Measurements from ENCODE around the gene MINDY4.

MINDY4 gene

DNA sequence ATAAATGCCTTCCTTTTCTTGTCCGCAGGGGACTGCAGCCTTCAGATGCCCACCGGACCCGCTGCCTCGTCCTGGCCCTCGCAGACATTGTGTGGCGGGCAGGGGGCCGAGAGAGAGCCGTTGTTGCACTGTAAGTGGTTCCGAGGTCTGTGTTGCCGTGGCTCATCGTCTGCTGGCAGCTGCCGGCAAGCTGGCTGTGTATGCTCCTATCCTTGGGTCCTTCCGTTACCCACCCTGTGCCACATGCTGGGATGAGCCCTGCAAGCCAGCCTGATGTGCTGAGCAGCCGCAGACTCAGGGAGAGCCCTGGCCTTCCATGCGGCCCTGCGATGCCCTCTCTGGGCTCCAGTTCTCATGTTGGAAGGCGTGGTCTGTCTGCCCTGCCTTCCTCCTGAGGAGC, 79.2 kb downstream of the MINDY4 start:
- H3K9me3 ChIP-seq = no peaks in the 10 kb centered on the region
- no peak overlapping the region for H3K4me3 ChIP-seq (ENCODE audit: low read depth in 1 of 2, low read length in 1 of 2)
- no peak overlapping the region for H3K27ac ChIP-seq
- TF ChIP-seq, protein P1, sequence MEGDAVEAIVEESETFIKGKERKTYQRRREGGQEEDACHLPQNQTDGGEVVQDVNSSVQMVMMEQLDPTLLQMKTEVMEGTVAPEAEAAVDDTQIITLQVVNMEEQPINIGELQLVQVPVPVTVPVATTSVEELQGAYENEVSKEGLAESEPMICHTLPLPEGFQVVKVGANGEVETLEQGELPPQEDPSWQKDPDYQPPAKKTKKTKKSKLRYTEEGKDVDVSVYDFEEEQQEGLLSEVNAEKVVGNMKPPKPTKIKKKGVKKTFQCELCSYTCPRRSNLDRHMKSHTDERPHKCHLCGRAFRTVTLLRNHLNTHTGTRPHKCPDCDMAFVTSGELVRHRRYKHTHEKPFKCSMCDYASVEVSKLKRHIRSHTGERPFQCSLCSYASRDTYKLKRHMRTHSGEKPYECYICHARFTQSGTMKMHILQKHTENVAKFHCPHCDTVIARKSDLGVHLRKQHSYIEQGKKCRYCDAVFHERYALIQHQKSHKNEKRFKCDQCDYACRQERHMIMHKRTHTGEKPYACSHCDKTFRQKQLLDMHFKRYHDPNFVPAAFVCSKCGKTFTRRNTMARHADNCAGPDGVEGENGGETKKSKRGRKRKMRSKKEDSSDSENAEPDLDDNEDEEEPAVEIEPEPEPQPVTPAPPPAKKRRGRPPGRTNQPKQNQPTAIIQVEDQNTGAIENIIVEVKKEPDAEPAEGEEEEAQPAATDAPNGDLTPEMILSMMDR (IDR thresholded peaks at IDR 0.05) = no peak
- H3K27me3 ChIP-seq = no peaks in the 10 kb centered on the region
- H3K36me3 ChIP-seq = no peaks in the 10 kb centered on the region
- no peaks in the 10 kb centered on the region for H3K4me1 ChIP-seq (ENCODE audit: control insufficient read depth in 1 of 2, insufficient read depth in 1 of 2, low read depth in 1 of 2, low read length in 1 of 2)

DNA sequence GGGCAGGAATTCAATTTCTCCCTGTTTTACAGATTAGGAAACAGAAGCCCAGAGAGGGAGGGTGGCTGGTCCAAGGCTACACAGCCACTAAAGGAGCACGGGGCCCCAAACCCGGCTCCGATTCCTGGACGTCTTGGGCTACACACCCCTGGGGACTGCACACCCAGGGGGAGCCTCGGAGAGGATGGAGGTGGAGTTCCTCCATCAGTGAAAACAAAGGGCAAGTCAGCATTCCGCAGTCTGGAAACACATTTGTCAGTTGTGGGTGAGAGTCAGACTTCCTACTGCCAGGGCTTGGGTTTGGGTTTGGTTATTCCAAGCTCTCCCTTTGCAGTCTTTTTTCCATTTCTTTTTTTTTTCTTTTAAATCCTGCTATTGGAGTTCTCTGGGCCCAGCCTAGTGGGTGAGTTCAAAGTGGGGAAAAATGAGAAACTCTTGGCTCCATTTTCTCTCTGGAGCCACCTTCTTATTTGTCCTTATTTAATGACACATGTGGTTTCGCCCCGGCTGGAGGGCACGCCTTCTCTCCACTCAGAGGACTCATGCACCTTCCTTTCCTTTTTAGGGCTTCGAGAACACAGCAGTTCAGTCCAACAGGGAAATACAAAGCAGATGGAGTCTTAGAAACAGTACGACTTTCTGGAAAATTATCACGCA, 80.6 kb downstream of the MINDY4 start:
- Histone ChIP-seq H3K4me3 (ENCODE audit: low read depth in 1 of 2, low read length in 1 of 2) (no peak overlapping the region), H3K27ac (no peak overlapping the region), H3K4me1 (ENCODE audit: control insufficient read depth in 1 of 2, insufficient read depth in 1 of 2, low read depth in 1 of 2, low read length in 1 of 2) (no peaks in the 10 kb centered on the region)

DNA sequence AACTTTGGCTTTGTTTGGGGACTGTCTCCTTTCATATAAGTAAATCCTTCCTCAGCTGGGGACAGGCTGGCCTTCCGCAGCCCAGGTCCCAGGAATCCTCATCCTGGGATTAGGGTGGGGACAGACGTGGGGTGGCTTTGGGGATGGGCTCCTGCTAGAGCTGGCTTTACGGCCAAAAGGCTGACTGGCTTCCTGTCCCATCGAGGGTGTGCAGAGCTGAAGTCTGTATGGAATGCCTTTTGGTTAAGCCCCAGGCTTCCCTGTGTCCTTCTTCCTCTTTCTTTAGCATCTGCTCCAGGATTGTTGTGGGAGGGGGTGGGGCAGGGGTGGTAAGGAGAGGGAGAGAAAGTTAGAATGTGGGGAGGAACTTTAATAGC, 81.1 kb downstream of the MINDY4 start:
- Histone ChIP-seq H3K9me3 (no peaks in the 10 kb centered on the region), H3K4me3 (ENCODE audit: low read depth in 1 of 2, low read length in 1 of 2) (no peak overlapping the region), H3K27ac (no peak overlapping the region), H3K27me3 (no peaks in the 10 kb centered on the region), H3K4me1 (ENCODE audit: control insufficient read depth in 1 of 2, insufficient read depth in 1 of 2, low read depth in 1 of 2, low read length in 1 of 2) (no peaks in the 10 kb centered on the region), H3K36me3 (no peaks in the 10 kb centered on the region)
- TF ChIP-seq, protein P1 (IDR thresholded peaks at IDR 0.05) = no peak

More for the DNA sequence above, 80.6 kb downstream of the MINDY4 start:
- Histone ChIP-seq H3K9me3 (no peaks in the 10 kb centered on the region), H3K27me3 (no peaks in the 10 kb centered on the region), H3K36me3 (no peaks in the 10 kb centered on the region)
- TF ChIP-seq, protein P1 (IDR thresholded peaks at IDR 0.05) = no peak

DNA sequence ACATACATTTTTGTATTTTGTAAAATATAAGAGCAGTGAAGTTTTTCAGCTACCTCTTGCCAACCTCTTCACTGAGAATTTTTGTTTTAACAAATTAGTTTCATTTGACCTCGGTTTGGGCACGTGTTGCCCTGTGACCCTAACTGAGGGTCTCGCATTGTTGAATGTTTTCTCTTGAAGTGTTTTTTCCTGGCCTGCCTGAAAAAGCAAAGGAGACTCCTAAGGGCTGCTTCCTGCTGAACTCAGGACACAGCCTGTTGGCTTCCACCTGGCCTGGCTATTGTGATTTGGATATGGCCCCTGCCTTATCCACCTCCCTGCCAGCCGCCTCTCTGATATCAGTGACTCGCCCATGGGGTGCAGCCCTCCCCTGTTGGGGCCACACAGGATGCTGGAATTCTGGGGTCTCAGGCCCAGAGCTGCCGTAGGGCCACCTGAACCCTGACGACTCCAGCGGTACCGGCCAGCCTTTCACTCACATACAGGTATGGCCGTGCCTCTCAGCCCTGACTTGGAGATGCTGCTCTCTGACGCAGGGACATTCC, 81.6 kb downstream of the MINDY4 start:
- no peak overlapping the region for H3K4me3 ChIP-seq (ENCODE audit: low read depth in 1 of 2, low read length in 1 of 2)
- no peaks in the 10 kb centered on the region for H3K9me3 ChIP-seq
- no peak overlapping the region for H3K27ac ChIP-seq
- TF ChIP-seq, protein P1 (IDR thresholded peaks at IDR 0.05) = no peak
- no peaks in the 10 kb centered on the region for H3K4me1 ChIP-seq (ENCODE audit: control insufficient read depth in 1 of 2, insufficient read depth in 1 of 2, low read depth in 1 of 2, low read length in 1 of 2)
- H3K36me3 ChIP-seq = no peaks in the 10 kb centered on the region
- H3K27me3 ChIP-seq = no peaks in the 10 kb centered on the region

DNA sequence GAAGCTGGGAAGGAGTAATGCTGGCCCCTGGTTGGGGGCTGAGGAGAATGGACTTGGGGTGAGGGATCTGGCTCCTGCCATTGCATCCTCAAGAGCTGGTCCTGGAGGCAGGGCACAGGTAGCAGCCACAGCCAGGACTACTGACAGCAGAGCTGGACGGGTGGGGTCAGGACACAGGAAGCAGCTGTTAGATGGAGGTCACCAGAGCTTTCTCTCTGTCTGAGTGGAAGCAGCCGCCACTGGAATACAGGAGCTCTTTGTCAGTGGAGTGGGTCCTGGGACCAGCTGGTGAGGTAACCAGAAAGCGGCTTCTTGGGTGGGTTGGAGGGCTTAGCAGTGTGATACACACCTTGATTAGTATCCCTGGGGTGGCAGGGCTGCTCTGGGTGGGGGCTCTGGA, 82.4 kb downstream of the MINDY4 start:
- Histone ChIP-seq H3K4me1 (ENCODE audit: control insufficient read depth in 1 of 2, insufficient read depth in 1 of 2, low read depth in 1 of 2, low read length in 1 of 2) (no peaks in the 10 kb centered on the region), H3K36me3 (no peaks in the 10 kb centered on the region), H3K27me3 (no peaks in the 10 kb centered on the region), H3K27ac (no peak overlapping the region), H3K4me3 (ENCODE audit: low read depth in 1 of 2, low read length in 1 of 2) (no peak overlapping the region), H3K9me3 (no peaks in the 10 kb centered on the region)
- TF ChIP-seq, protein P1 (IDR thresholded peaks at IDR 0.05) = no peak

Measured in neutrophil (primary cell).